Esophagus muscularis mucosa (tissue), 3 donors: ENCODE measurements around the gene CNGA3.

Experiments
- CTCF ChIP-seq, 3 experiments: fragments of 200-600 bp in 2 of 3; fragments of 450-650 bp in 1 of 3; sonication (generic) in 2 of 3; IDR thresholded peaks; one replicate each; pipeline ENCODE4 v1.5.1; 2017 to 2019; ENCODE audit warnings: antibody characterized with exemption in 3 of 3, mild to moderate bottlenecking in 2 of 3, moderate library complexity in 1 of 3
- POLR2AphosphoS5 ChIP-seq, 2 donors: sonication (generic); formaldehyde crosslinking; IDR thresholded peaks; one replicate each; pipeline ENCODE4 v1.6.1; 2017; ENCODE audit warnings: antibody characterized with exemption in 2 of 2

- TF ChIP-seq CTCF (IDR thresholded peaks at IDR 0.05), result no peak
- TF ChIP-seq POLR2AphosphoS5 (IDR thresholded peaks at IDR 0.05), result no peak
Observed at GRCh38 chr2:98367721-98368120, 21.5 kb downstream of the CNGA3 start.
